Erythroblast (primary cell): ENCODE results near the gene RNF113B.

Experiments
- GATA1 ChIP-seq: IDR thresholded peaks from 2 replicates; pipeline ENCODE4 v1.6.1; 2011; ENCODE audit warnings: low read depth, mild to moderate bottlenecking, control low read depth, low read length, moderate library complexity
- POLR2A ChIP-seq: IDR thresholded peaks from 2 replicates; pipeline ENCODE4 v1.6.1; 2011; ENCODE audit warnings: mild to moderate bottlenecking, low read length

GRCh38 chr13:98188544-98189166, 11.6 kb upstream of the RNF113B start:
- TF ChIP-seq POLR2A (no peak), GATA1 (no peak)
